GM12874 (cell line): ENCODE results near the gene SLC8B1.

Source experiments
- TF ChIP-seq, protein P1 (sequence below): IDR thresholded peaks from 2 replicates; pipeline ENCODE4 v1.5.1; 2011; ENCODE audit warnings: low read depth, mild to moderate bottlenecking, control low read depth, low read length, moderate library complexity; ENCODE audit not compliant: insufficient read depth

The SLC8B1 gene

DNA sequence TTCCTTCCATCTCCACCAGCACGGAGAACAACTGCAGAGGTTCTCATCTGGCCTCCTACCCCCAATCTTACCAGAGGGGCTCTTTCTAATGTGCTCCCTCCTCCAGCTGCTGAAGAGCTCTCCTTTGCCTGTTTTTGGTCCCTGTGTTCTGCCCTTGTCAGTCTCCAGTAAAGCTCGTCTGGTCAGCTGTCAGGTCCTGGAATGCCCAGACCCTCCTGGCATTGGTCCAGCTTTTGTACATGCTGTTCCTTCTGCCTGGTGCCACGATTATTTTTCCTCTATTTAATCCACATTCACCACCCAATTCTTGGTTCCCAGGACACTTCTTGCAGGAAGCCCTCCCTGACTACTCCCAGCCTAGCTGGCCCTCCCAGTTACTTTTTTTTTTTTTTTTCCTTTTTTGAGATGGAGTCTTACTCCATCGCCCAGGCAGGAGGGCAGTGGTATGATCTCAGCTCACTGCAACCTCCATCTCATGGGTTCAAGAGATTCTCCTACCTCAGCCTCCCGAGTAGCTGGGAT, 6.5 kb downstream of the SLC8B1 start:
- TF ChIP-seq, protein P1, sequence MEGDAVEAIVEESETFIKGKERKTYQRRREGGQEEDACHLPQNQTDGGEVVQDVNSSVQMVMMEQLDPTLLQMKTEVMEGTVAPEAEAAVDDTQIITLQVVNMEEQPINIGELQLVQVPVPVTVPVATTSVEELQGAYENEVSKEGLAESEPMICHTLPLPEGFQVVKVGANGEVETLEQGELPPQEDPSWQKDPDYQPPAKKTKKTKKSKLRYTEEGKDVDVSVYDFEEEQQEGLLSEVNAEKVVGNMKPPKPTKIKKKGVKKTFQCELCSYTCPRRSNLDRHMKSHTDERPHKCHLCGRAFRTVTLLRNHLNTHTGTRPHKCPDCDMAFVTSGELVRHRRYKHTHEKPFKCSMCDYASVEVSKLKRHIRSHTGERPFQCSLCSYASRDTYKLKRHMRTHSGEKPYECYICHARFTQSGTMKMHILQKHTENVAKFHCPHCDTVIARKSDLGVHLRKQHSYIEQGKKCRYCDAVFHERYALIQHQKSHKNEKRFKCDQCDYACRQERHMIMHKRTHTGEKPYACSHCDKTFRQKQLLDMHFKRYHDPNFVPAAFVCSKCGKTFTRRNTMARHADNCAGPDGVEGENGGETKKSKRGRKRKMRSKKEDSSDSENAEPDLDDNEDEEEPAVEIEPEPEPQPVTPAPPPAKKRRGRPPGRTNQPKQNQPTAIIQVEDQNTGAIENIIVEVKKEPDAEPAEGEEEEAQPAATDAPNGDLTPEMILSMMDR, result no peak

DNA sequence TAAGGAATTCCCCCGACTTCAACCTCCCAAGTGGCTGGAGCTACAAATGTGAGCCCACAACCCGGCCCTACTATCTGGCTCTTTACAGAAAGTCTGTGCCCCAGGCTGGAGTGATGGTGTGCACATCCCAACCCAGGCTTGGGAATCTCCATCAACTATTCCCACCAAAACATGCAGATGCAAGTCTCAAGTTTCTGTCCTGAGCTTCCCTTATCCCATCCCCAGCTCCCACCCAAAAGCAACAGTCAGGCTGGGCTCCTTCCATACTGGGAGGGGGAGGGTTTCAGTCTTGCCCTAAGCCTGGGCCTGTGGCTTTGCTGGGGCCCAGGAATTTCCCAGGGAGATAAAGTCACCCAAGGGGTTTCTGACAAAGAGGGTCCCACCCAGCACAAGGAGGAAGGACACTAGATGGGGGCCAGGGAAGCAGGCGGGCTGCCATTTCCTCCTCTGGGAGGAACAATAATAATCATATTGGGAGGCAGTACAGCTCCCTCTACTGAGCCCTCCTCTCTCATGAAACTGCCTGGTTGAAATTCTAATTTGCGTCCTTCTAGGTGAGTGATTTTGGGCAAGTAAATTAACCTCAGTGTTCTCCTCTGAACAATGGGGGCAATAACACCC, 8.0 kb downstream of the SLC8B1 start:
- TF ChIP-seq, protein P1, result no peak

DNA sequence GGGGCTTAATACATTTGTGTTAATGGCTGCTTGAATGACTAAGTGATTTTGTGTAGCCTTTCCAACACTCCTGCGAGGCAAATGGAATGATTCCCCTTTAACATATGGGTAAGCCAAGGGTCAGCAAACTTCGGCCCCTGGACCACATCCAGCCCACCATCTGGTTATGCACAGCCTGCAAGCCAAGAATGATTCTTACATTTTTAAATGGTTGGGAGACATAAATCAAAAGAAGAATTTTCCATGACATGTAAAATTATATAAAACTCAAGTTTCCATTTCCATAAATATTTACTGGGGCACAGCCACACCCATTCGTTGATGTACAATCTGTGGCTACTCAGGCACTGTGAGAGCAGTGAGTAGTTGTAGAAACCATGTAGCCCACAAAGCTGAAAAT, 9.0 kb downstream of the SLC8B1 start:
- TF ChIP-seq, protein P1, result no peak

DNA sequence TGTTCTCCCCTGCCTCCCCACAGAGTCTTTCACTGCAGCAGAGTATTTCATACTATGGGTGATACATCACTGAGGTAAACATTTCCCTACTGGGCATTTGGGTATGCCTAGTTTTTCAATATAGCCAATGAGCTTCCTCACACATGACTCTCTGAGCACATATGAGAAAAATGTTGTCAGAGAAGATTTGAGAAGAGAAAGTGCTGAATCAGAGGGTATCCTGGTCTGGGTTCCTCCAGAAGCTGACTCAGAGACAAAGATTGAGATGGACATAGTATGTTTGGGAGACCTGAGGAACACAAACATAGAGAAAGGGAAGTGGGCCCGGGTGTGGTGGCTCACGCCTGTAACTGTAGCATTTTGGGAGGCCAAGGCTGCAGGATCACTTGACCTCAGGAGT, 12.6 kb downstream of the SLC8B1 start:
- TF ChIP-seq, protein P1, result no peak

DNA sequence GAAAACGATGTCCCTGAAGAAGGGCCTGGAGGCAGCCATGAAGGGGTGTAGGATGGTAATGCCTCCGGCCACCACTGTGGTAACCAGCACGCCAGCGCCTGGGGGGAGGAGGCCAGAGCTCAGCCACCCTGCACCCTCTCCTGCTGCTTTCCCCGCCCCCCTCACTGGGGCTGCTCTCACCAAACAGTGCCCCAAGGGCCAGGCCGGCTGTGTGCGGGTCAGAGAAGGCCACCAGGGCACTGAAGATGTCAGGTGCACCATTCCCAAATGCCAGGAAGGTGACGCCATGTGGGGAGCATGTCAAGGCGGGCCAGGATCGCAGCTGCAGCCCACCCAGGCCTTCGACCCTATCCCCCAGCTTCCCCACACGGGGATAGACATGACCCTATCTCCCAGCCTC, 14.5 kb downstream of the SLC8B1 start:
- TF ChIP-seq, protein P1, result no peak

DNA sequence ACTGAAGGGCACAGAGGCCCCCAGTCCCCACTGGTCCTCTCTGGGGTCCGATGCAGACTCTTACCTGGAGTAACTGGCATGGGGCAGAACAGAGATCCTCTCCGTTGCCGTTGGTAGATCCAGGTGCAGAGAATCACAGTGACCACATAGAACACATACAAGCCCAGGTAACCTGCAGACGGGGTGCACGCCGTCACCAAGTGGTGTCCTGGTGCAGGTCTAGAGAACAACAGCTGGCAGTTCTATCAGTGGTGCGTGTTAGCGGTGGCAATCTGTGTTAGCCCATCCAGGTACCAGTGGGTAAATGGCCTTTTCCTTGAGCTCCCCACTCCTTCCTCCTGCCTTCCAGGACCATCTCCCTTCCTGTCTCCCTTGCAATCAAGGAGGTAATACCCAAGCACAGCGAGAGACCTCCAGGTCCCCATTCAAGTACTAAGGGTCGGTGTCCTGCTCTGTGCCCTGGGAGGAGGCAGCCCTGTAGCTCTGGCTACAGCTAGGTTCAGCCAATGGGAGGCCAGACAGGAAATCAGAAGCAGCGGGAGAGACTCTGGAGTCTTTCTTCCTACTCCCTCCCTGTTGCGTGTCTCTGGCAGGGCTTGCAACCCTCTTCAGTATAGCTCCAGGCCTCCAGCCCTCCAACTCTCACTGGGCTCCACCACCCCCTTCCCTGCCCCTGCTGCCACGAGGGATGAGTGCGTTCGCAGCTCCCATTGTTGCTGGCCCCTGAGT, 15.8 kb downstream of the SLC8B1 start:
- TF ChIP-seq, protein P1, result no peak

DNA sequence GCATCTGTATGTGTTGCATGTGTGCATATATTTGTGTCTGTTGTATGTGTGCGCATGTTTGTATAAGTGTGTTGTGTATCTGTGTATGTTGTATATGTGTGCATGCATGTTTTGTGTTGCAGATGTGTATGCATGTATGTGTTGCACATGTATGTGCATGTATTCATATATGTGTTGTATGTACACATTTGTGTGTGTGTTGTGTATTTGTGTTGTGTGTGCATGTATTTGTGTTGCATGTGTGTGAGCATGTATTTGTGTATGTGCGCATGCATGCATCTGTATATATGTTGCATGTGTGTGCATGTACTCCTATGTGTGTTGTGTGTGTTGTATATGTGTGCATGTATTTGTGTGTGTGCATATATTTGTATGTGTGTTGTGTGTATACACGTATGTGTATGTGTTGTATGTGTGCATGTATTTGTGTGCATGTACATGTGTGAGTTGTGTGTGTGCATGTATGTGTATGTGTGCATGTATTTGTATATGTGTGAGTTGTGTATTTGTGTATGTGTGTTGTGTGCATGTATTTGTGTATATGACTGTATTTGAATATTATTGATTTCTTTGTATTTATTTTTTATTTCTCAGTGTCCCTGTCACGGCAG, 16.8 kb downstream of the SLC8B1 start:
- TF ChIP-seq, protein P1, result no peak
